ENCODE measurements around the gene ZNRF3. TPM values are rescaled to one million over a fixed set of nuclear protein-coding genes. Genes with fewer than 3 reads are reported as not detected.

The ZNRF3 gene
- polyA plus RNA-seq, 3 donors, result 0.13 TPM; not detected in 2

DNA sequence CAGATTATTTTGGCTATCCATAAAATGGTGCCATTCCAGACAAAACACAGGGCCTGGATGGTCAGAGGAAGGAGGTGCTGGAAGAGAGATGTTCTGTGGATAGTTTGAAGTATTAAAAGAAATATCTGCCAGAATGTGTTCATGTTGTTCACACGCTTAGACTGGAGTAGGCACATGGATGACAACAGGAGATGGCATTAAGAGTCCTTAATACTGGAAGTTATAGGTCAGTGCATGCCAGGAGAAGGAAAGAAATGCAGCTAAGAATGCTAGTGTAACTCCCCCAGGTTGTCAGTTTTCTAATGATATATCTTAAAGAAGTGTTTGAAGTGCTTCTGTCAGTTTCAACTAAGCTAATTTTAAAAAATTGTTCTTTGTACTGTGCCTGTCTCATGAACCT is 209.7 kb downstream of the ZNRF3 start:
- intact Hi-C loops (cut with micrococcal nuclease), result no loop called here
- Histone ChIP-seq H3K27me3 (ENCODE audit: control insufficient read depth in 2 of 2, insufficient read depth in 2 of 2, low read length in 2 of 2) (peaks cover 0 to 2% of the 10 kb centered on the region in 2 donors), H3K4me1 (ENCODE audit: control insufficient read depth in 1 of 2, insufficient read depth in 2 of 2, low read length in 2 of 2) (no peaks in the 10 kb centered on the region), H3K4me3 (replicated peaks in 1 of 3; ENCODE audit: low read depth in 2 of 3, low read length in 3 of 3) (no peak overlapping the region), H3K9ac (ENCODE audit: insufficient read depth, low read length, poor library complexity, severe bottlenecking) (no peak overlapping the region), H4K20me1 (ENCODE audit: insufficient read depth, low read length) (no peaks in the 10 kb centered on the region), H3K36me3 (replicated peaks in 1 of 2; ENCODE audit: control insufficient read depth in 1 of 2, insufficient read depth in 2 of 2, low read length in 2 of 2) (no peaks in the 10 kb centered on the region), H3K27ac (ENCODE audit: low read depth in 1 of 2, low read length in 2 of 2) (no peak overlapping the region), H3K4me2 (replicated peaks; ENCODE audit: extremely low read depth, low read length, poor library complexity, severe bottlenecking) (no peak overlapping the region), H2AFZ (ENCODE audit: insufficient read depth, low read depth, low read length, poor library complexity, severe bottlenecking) (no peak overlapping the region), H3K9me3 (replicated peaks in 1 of 2; ENCODE audit: control insufficient read depth in 1 of 2, insufficient read depth in 1 of 2, low read length in 2 of 2) (no peaks in the 10 kb centered on the region), H3K79me2 (ENCODE audit: insufficient read depth, low read length) (no peaks in the 10 kb centered on the region)
- no peak overlapping the region for H3K27ac Mint-ChIP-seq
- peaks cover 6 to 12% (median 7%) of the 10 kb centered on the region in 3 donors for H3K27me3 Mint-ChIP-seq (ENCODE audit: low read depth in 3 of 3)
- WGBS (ENCODE audit: insufficient coverage), result no CpG with 5 or more reads among the region's 1 CpG
- no peak overlapping the region for H3K4me3 Mint-ChIP-seq
- no peaks in the 10 kb centered on the region for H3K36me3 Mint-ChIP-seq
- no peaks in the 10 kb centered on the region for H3K9me3 Mint-ChIP-seq
- TF ChIP-seq, protein P1, sequence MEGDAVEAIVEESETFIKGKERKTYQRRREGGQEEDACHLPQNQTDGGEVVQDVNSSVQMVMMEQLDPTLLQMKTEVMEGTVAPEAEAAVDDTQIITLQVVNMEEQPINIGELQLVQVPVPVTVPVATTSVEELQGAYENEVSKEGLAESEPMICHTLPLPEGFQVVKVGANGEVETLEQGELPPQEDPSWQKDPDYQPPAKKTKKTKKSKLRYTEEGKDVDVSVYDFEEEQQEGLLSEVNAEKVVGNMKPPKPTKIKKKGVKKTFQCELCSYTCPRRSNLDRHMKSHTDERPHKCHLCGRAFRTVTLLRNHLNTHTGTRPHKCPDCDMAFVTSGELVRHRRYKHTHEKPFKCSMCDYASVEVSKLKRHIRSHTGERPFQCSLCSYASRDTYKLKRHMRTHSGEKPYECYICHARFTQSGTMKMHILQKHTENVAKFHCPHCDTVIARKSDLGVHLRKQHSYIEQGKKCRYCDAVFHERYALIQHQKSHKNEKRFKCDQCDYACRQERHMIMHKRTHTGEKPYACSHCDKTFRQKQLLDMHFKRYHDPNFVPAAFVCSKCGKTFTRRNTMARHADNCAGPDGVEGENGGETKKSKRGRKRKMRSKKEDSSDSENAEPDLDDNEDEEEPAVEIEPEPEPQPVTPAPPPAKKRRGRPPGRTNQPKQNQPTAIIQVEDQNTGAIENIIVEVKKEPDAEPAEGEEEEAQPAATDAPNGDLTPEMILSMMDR (IDR thresholded peaks at IDR 0.05), result no peak
- DNase-seq, result no peak
- H3K4me1 Mint-ChIP-seq, result peaks cover 4% of the 10 kb centered on the region

DNA sequence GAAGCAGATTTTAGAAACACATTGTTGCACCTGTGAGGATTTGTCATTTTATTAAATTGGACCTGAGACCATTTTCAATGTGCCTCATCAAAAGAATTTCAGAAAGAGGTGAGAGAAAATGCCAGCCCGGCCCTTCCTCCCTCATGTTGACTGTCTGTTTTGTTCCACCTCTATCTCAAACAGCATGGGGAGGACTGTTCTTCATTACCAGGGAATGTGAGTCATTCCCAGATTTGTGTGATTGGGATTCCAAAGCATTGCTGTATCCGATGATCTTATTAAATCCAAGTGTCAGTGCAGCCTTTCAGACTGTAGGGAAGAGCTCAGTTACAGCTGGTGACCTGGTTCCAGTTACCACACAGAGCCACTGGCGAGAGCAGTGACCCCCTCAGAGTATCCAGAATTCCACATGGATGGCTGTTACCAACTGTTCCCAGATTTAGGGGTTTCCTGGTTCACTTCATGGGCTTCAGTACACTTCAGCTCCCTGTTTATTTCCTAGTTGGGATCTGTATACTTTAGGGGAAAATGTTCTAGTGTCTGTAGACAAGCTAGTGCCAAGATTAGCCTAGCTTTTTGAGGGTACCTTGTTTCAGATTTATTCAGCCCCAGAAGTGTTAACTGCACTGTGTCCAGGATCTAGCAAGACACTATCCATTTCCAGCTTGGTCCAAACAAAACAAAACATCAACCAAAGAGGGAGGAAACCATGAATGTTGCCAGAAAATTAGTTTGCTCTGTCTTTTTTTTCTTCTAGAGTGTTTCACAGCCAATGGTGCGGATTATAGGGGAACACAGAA is 210.3 kb downstream of the ZNRF3 start:
- H3K27ac ChIP-seq (ENCODE audit: low read depth in 1 of 2, low read length in 2 of 2), result no peak overlapping the region
- Mint-ChIP-seq H3K36me3 (no peaks in the 10 kb centered on the region), H3K4me3 (peak overlapping the region in 1 of 2 donors; percentile 35), H3K27me3 (ENCODE audit: low read depth in 3 of 3) (peaks cover 4 to 12% (median 6%) of the 10 kb centered on the region in 3 donors), H3K27ac (peak overlapping the region in 1 of 7 donors; percentile 36), H3K4me1 (peaks cover 4% of the 10 kb centered on the region), H3K9me3 (no peaks in the 10 kb centered on the region)
- H3K79me2 ChIP-seq (ENCODE audit: insufficient read depth, low read length), result no peaks in the 10 kb centered on the region
- no peaks in the 10 kb centered on the region for H3K4me1 ChIP-seq (ENCODE audit: control insufficient read depth in 1 of 2, insufficient read depth in 2 of 2, low read length in 2 of 2)
- no peak overlapping the region for H3K4me3 ChIP-seq (replicated peaks in 1 of 3; ENCODE audit: low read depth in 2 of 3, low read length in 3 of 3)
- H3K9ac ChIP-seq (ENCODE audit: insufficient read depth, low read length, poor library complexity, severe bottlenecking), result no peak overlapping the region
- H3K9me3 ChIP-seq (replicated peaks in 1 of 2; ENCODE audit: control insufficient read depth in 1 of 2, insufficient read depth in 1 of 2, low read length in 2 of 2), result no peaks in the 10 kb centered on the region
- no peak for DNase-seq
- WGBS (ENCODE audit: insufficient coverage), result 85% methylated on average over 2 of the region's 4 CpGs
- H3K36me3 ChIP-seq (replicated peaks in 1 of 2; ENCODE audit: control insufficient read depth in 1 of 2, insufficient read depth in 2 of 2, low read length in 2 of 2), result no peaks in the 10 kb centered on the region
- no peak overlapping the region for H3K4me2 ChIP-seq (replicated peaks; ENCODE audit: extremely low read depth, low read length, poor library complexity, severe bottlenecking)
- intact Hi-C loops (cut with micrococcal nuclease), result no loop called here
- no peaks in the 10 kb centered on the region for H4K20me1 ChIP-seq (ENCODE audit: insufficient read depth, low read length)
- H3K27me3 ChIP-seq (ENCODE audit: control insufficient read depth in 2 of 2, insufficient read depth in 2 of 2, low read length in 2 of 2), result peaks cover 0 to 2% of the 10 kb centered on the region in 2 donors
- TF ChIP-seq, protein P1 (IDR thresholded peaks at IDR 0.05), result no peak
- no peak overlapping the region for H2AFZ ChIP-seq (ENCODE audit: insufficient read depth, low read depth, low read length, poor library complexity, severe bottlenecking)
